Coronary artery (tissue), 2 donors: ENCODE results near the gene NFE2L3.
"Not testable (repeated sequence)": the region's sequence is repeated elsewhere in the genome, so short reads cannot be mapped to it uniquely, and the experiment has no call there.

ENCODE experiments used
- DNase-seq: peaks from one replicate; pipeline ENCODE4 v3.0.0-alpha.2; 2017; ENCODE audit warnings: low spot score
- H3K27ac ChIP-seq, 2 donors: fragments of 200-600 bp; sonication (generic); one replicate each; pipeline ENCODE4 v1.5.1; 2016 to 2019
- H3K4me3 ChIP-seq: fragments of 200-600 bp; sonication (generic); 2 replicates; pipeline ENCODE4 v1.5.1; 2016; ENCODE audit warnings: mild to moderate bottlenecking, moderate library complexity
- TF ChIP-seq, protein P1 (sequence below): fragments of 200-600 bp; sonication (generic); IDR thresholded peaks from one replicate; pipeline ENCODE4 v1.5.1; 2019; ENCODE audit warnings: antibody characterized with exemption

NFE2L3 gene

GRCh38 chr7:26189697-26190096 lies 37.7 kb downstream of the NFE2L3 start:
- TF ChIP-seq, protein P1, sequence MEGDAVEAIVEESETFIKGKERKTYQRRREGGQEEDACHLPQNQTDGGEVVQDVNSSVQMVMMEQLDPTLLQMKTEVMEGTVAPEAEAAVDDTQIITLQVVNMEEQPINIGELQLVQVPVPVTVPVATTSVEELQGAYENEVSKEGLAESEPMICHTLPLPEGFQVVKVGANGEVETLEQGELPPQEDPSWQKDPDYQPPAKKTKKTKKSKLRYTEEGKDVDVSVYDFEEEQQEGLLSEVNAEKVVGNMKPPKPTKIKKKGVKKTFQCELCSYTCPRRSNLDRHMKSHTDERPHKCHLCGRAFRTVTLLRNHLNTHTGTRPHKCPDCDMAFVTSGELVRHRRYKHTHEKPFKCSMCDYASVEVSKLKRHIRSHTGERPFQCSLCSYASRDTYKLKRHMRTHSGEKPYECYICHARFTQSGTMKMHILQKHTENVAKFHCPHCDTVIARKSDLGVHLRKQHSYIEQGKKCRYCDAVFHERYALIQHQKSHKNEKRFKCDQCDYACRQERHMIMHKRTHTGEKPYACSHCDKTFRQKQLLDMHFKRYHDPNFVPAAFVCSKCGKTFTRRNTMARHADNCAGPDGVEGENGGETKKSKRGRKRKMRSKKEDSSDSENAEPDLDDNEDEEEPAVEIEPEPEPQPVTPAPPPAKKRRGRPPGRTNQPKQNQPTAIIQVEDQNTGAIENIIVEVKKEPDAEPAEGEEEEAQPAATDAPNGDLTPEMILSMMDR: no peak
- no peak overlapping the region for H3K27ac ChIP-seq
- no peak for DNase-seq
- H3K4me3 ChIP-seq: no peak overlapping the region

DNA sequence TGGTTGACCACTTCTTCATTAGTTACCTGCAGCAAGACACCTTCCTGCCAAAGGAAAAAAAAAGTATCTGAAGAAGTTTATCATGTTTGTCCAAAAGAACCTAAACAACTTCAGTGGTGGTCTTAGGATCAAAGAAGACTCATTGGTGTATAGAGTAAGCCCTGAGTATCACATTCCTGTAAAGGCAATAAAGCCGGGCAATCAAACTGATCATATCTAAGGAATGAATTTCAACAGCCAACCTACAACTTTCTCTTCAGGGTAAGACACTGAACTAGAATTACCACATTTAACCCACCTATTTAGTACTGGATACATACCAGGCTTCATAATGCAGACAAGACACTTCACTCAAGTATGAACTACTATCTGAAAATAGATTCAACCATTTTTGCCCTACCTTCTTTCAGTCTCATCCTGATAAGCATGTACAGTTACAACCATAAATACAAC lies 38.4 kb downstream of the NFE2L3 start:
- no peak for DNase-seq
- TF ChIP-seq, protein P1: no peak
- Histone ChIP-seq H3K4me3 (no peak overlapping the region), H3K27ac (no peak overlapping the region)

GRCh38 chr7:26191233-26191973 lies 39.4 kb downstream of the NFE2L3 start:
- Histone ChIP-seq H3K4me3 (no peak overlapping the region), H3K27ac (no peak overlapping the region)
- TF ChIP-seq, protein P1: no peak
- DNase-seq: no peak

DNA sequence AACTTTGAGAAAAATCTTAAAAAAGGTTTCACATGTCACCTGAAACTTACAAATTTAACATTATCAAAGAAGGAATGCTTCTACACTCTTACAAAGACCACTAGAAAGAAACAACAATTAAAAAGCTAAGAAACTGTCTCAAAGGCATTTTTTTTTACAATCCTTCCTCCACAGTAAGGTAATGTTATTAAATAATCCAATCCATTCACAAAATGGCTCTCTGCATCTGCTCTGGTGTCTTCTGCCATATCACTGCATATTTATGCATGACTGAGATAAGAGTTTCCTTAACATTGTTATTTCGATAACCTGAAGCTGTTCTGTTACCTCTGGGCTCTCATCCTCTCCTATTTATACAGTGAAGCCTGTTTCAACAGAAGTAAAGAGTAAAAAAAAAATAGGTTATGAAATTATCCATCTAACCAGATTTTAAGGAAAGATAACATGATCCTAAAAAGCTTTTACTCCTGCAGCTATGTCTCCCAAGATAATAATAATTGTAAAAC lies 40.0 kb downstream of the NFE2L3 start:
- no peak for DNase-seq
- Histone ChIP-seq H3K4me3 (no peak overlapping the region), H3K27ac (no peak overlapping the region)
- TF ChIP-seq, protein P1: no peak

DNA sequence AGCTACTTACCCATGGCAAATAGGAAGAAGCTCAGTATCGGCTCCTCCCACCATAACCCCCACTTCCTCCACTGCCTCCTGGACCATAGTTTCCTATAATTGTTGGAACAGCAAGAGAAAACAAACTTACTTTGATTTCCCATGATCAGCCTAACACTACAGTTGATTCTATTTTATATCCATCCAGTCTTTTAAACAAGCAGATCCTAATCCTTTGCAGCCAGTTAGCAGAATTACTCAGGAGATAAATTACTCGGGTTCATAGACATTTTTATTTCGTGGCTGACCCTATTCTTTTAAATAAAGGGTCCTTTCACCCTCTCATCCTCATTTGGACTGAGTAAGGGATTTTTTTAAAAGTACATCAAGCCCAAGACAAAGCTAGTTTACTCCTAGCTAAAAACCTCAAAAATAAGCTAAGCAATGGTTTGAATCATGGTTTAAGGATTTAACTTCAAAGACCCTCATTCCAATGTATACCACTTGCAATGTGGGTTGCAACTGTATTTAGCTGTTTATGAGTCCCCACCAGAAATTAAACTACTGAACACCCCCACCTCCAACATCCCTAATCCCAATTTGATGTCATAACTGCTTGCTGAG lies 40.6 kb downstream of the NFE2L3 start:
- Histone ChIP-seq H3K27ac (no peak overlapping the region), H3K4me3 (no peak overlapping the region)
- TF ChIP-seq, protein P1: no peak
- DNase-seq: no peak

DNA sequence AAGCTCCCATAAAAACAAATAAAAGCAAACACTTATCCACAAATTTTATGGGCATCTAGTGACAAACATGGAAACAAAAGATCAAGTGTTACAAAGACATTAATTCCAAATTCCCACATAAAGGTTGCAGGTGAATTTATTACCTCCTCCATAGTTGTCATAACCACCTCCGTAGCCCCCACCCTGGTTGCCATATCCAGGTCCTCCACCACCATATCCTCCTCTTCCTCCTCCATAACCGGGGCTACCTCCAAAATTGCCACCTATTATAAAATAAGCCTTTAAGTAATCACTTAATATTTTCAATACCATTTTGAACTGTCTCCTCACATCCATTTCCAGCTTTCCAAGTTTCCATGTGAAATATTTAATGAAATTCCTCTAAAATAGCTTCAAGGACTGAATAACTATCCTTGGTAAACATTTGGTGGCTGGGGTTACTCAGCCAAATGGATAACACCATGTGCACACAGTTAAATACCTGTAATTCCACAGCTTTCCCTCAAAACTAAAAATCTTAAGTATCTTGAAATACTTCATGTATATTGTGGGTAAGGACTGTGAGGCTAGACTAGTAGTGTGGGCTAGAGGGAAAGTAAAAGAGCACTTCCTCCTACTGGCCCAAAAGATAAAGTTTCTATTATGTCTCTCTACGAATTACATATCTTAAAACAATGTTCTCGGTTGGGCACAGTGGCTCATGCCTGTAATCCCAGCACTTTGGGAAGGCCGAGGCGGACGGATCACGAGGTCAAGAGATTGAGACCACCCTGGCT lies 41.6 kb downstream of the NFE2L3 start:
- H3K4me3 ChIP-seq: peak overlapping the region; percentile 17
- no peak for DNase-seq
- no peak overlapping the region for H3K27ac ChIP-seq

GRCh38 chr7:26194764-26195163 lies 42.8 kb downstream of the NFE2L3 start:
- H3K27ac ChIP-seq, DNase-seq, H3K4me3 ChIP-seq: not testable (repeated sequence)

More for the DNA sequence above, 41.6 kb downstream of the NFE2L3 start:
- TF ChIP-seq, protein P1: no peak
